NCI-H748 (cell line): ENCODE measurements around the gene ESRP2.

Source experiments
- DNase-seq: peaks from one replicate; lab custom pipeline; 2025; ENCODE audit not compliant: unreplicated experiment; lab: John Stamatoyannopoulos, UW

ESRP2 gene

DNA sequence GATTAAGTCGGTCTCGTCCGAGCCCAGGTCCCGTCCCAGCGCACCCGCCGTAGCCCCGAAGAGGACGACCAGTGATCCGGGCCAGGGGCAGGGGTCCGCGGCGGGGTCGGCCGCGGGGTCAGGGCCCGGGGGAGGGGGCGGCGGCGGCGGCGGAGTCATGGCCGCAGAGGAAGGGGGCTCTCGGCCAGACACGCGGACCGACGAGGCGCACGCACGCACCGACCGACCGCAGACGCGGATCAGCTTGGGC is at the start of gene ESRP2:
ESRP2 (minus strand) TSS at position 241 of the 250 bp plus-strand sequence; CDS start at position 159, 82 bp downstream.
- no peak for DNase-seq

DNA sequence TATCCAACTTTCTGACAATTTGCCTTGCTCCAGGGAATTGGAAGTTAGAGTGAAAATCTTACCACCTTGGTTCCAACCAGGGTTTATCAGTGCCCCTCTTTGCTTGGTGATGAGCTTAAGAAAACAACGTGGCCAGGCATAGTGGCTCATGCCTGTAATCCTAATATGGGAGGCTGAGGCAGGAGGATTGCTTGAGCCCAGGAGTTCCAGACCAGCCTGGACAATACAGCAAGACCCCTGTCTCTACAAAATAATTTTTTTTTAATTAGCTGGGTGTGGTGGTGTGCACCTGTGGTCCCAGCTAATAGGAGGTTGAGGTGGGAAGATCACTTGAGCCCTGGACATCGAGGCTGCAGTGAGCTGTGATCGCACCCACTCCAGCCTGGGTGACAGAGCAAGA is 49.8 kb upstream of the ESRP2 start:
- no peak for DNase-seq

DNA sequence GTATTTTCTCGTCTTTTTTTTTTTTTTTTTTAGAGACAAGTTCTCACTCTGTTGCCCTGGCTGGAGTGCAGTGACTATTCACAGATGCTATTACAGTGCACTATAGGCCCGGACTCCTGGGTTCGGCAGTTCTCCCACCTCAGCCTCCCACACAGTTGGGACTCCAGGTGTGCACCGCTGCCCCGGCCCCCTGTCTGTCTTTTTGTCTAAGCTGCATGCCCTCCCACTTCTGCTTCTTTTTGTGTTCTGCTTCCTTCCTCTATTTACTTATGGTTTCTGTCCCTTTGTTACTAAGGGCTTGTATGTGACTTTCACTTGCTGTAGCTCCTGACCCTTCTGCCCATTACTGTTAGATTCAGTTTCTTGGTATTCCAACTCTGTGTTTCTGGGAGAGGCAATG is 48.9 kb upstream of the ESRP2 start:
- DNase-seq, result no peak

DNA sequence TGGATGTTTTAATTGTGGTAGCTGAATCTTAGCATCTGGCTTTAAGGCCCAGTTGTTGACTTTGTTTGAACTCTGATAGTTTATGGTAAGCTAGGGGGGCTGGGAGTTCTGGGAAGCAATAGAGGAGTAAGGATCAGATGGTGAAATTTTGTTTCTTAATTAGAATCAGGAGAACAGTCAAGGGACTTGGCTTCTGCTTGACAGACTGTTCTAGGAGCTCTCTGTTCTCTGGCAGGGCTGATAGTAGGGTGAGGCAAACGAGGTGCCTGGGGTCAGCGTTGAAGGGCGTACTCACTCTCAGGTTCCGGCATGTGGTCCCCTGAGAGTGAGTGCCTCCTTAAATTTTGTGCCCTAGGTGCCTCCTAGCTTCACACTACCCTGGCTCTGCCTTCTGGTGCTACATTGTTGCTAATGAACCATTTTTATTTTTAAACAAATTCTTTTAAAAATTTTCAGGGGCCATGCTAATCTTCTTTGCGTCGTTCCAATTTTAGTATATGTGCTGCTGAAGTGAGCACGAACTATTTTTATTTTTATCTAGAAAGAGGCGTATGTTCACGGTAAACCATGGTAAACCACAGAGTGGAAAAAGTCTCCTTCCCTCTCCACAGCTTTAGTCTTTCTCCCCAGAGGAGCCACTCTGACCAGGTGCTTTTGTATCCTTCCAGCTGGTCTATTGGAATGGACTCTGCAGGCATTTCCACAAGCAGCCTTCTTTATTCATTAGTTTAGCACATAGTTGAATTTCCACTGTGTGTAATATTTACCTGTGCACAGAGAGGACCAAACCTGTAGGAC is 48.1 kb upstream of the ESRP2 start:
- no peak for DNase-seq

DNA sequence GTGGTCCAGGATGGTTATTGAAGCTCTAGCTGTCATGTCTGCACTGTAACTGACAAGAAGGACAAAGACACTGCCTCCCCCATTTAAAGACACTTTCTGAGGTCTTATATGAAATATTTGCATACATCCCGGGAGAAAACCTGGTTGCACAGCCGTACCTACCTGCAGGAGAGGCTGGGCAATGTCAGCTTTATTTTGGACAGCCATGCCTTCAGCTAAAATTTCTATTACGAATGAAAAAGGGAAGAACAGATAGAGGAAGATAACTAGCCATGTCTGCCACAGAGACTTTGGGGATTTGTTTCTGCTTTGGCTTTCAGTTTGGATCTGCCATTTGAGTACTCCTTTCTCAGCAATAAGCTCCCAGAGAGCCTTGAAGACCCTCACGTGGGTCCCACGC is 47.4 kb upstream of the ESRP2 start:
- DNase-seq, result no peak

DNA sequence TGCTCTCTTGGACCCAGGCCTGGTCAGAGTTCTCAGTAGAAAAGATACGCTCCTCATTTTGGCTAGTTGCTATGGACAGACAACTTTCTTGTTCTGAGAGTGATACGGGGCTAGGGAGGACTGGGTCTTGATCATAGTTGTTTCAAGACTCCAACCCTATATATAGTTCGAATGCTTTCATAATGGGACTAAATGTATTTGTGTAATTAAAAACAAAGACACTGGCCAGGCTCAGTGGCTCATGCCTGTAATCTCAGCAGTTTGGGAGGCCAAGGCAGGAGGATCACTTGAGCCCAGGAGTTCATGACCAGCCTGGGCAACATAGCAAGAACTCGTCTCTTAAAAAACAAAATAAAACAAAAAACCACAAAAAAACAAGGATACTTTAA is 46.1 kb upstream of the ESRP2 start:
- DNase-seq, result no peak

DNA sequence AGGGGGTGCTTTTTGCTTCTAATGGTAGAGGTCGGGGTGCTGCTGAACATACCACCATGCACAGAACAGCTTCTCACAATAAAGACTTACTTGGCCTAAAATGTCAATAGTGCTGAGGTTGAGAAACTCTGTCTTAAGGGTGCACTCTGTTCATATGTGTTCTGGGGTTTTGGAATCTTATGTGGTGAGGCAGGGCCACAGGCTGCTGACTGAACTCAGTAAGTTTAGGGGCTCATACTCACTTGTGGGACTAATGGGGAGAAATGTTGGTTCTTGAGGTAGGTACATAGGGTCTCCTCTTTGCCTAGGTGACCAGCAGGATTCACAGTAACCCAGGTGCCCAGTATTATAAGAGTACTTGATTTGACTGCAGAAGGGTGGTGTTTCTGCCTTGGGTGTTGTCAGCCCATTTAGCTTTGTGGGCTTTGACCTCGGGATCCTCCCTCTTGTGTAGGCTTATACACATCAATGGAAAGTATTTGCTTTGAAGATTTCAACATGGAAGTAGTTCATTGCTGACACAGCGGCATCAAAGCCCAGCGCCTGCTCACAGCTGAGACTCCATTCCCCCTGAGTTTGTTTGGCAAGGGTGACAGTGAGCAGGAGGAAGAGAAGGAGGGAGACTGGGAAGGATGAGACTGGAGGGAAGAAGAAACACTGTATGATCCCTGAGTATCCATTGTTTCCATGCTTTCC is 45.6 kb upstream of the ESRP2 start:
- DNase-seq, result no peak

DNA sequence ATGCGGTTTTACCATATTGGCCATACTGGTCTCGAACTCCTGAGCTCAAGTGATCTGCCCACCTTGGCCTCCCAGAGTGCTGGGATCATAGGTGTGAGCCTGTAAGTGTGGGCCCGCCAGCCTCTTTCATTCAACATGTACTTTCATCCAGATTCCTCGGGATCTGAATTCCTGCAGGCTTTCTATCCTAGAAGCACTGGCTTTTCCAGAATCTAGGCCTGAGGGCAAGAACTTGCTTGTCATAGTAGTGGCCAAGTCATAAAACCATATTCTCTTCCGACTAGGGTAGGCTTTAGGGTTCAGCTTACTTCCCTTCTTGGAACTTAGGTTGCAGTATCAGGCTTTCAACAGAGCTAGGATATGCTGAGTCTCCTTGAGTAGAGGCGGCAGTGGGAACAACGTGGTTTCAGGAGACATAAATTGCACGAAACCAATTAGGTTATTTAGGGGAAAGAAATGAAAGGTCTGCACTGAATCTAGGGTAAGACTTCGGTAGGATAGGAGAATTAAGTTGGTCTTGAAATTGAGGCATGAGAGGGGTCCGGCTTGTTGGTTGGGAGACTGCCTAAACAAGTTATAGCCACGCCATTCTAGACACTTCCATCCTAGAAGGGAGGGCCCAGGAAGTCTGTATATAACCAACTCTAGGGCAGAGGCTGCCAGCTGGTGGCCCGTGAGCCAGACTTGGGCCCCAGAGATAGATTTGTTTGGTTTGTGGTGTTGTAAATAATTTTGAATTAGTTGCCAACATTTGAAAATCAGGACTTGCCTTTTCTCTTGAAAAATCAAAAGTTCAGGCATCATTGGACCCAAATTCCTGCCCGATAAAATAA is 44.0 kb upstream of the ESRP2 start:
- no peak for DNase-seq

DNA sequence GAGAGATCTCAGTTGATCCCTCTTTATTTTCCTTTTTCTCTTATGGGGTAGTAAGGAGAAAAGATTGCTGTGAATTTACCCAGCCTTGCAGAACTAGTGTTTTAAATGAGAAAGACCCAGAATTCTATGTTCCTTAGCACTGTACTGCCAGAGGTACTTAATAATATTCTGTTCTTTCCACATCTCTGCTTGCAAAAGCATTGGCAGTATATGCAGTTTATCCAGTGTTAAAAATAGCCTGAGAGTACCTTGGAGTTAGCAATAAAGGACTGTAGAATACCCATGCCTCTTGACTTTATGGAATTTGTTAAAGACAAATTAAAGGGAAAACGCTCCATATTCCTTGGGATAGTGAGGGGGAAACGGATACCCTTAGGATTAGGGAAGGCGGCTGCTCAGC is 40.3 kb upstream of the ESRP2 start:
- no peak for DNase-seq

DNA sequence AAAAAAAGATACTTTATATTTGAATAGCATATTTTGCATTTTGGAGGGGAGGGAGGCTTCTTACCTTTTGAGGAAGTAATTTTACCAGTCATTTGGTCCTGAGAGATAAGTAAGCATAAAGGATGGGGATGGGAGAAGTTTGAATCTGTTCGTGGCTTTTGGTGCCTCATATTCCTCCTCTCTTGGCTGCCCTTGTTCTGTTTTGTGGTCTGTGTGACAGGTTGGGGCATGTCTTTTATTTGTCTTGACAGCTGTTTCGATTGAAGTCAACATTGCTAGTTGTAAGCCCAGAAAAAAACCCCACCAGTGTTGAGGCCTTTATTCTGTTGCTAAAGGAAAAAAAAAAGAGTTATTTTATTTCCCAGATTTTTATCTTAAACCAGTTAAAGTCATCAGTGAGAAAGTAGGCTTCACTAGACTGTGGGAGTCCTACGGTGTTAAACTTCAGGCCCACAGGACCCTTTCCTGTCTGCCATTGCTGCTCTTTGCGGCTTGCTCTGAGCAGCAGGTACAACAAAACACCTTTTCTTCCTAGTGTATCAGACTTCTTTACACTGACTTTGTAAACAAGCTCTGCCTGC is 39.8 kb upstream of the ESRP2 start:
- DNase-seq, result peak; percentile 52

DNA sequence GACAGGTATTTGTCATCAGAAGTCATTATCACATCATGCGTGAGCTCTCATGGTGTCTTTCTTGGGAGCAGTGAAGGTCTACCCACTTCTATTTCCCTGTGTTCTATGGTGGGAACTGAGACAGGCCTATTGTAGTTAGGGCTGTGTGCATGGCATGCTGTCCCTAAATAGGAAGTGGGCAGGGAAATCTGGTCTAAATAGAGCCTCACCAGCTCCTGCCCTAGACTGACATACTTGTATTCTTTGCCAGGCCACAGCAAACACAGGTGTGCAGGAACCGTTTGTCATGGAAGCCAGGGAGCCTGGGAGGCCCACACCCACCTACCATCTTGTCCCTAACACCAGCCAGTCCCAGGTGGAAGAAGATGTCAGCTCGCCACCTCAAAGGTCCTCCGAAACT is 38.5 kb upstream of the ESRP2 start:
- no peak for DNase-seq

DNA sequence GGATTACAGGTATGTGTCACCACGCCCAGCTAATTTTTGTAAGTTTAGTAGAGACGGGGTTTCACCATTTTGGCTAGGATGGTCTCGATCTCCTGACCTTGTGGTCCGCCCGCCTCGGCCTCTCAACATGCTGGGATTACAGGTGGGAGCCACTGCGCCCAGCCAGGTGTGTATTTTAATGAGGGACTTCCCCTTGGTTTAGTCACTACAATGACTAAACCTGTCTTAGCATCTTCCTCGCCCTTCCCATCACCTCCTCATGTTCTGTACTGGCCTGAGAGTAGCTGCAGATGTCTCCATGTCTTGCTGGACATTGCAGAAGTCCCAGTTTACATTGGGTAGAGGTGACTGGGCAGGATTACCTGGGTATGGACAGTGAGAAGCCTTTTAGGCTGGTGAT is 38.0 kb upstream of the ESRP2 start:
- DNase-seq, result no peak

DNA sequence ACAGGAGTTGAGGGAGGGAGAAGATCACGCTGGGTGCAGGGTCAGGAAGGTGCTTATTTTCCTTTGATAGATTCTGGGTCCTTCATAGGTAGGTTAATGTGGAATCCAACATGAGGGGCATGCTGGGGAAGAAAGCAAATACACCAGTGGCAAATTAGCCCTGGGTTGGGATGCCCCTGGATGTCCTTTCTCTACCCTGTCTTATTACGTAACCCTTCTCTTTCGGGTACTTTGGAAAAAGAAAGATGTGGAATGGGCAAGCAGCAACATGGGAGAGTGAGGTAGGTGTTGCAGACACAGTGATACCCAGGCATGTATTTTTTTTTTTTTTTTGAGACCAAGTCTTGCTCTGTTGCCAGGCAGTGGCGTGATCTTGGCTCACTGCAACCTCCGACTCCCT is 37.5 kb upstream of the ESRP2 start:
- no peak for DNase-seq

DNA sequence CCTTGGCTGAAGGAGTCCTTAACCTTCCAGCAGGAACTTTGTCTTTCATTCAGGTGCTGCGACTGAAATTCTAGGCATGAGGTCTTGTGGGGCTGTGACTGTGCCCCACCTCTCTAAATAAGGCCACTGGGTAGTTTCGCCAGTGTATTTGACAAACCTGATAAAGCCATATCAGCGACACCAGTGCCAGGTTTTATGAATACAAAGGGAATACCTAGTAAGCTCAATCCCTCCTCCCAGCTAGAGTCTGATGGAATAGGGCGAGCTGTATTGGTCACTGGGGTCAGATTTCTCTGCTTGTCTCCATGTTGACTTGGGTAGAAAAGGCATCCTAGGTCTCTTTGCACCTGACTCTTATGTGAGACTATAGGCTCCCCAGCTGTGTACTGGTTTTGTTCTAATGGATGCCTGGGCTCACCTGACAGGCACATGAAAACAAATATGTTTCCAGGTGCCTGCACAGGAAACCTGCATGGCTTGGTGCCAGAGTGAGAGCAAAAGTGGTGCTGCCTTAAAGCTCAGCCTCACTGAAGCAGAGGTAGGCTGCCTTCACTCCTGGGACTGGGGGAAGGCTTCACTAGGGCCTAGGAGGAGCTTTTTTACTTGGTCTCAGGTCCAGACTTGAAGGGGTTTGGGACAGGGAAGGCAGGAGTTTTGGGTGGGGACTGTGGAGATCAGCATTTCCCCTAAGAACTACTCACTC is 36.7 kb upstream of the ESRP2 start:
- DNase-seq, result peak; percentile 38

DNA sequence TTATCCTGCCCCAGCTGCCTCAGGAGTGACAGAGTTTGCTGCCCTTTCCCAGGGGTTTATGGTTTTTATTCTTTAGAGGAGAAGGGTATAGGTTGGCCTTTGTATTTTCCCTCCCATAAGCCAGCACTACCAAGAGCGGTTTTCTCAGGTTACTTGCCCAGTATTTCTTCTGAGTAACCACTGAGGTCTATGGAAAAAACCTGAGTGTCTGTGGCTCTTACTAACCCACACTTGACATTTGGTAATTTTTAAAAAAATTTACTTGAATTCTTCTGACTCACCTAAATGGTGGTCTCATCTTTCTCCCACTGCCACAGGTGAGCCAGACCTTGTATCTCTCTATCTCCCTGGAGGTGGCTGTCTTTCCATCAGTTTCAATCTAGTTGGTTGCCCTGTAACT is 34.4 kb upstream of the ESRP2 start:
- DNase-seq, result no peak

DNA sequence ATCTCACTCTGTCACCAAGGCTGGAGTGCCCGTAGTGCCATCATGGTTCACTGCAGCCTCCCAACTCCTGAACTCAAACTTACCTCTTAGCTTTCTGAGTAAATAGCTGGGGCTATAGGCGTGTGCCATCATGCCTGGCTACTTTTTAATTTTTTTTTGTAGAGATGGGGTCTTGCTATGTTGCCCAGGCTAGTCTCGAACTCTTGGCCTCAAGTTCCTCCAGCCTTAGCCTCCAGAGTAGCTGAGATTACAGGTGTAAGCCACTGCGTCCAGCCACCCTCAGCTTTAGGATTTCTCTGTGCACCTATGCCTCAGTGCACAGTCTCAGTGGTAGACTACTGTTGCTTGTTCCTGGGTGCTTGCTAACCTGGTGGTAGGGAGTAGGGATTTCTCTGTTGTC is 33.9 kb upstream of the ESRP2 start:
- DNase-seq, result no peak

DNA sequence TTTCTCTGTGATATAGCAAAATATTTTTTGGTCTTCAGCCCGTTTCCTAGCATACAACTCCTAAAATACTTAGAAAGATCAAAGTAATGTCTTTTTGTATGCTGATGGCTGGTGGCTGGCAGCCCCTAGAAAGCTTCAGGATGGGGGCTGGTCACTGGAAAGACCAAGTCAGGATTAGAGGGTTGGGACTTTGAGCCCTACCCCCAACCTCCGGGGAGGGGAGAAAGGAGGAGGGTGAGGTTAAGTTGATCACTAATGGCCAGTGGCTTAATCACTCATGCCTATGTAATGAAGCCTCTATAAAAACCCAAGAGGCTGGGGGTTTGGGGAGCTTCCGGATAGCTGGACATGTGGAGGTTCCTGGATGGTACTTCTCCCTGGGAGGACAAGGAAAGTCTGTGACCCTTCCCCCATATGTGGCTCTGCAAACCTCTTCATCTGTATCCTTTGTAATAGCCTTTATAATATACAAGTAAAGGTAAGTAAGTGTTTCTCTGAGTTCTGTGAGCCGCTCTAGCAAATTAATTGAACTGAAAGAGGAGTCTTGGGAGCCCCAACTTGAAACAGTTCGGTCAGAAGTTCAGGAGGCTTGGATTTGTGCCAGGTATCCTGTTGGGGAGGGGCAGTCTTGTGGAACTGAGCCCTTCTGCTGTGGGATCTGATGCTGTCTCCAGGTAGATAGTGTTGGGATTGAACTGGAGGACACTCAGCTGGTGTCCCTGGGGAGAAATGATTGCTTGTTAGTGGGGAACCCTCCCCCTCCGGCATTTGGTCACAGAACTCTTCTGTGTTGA is 31.9 kb upstream of the ESRP2 start:
- no peak for DNase-seq

DNA sequence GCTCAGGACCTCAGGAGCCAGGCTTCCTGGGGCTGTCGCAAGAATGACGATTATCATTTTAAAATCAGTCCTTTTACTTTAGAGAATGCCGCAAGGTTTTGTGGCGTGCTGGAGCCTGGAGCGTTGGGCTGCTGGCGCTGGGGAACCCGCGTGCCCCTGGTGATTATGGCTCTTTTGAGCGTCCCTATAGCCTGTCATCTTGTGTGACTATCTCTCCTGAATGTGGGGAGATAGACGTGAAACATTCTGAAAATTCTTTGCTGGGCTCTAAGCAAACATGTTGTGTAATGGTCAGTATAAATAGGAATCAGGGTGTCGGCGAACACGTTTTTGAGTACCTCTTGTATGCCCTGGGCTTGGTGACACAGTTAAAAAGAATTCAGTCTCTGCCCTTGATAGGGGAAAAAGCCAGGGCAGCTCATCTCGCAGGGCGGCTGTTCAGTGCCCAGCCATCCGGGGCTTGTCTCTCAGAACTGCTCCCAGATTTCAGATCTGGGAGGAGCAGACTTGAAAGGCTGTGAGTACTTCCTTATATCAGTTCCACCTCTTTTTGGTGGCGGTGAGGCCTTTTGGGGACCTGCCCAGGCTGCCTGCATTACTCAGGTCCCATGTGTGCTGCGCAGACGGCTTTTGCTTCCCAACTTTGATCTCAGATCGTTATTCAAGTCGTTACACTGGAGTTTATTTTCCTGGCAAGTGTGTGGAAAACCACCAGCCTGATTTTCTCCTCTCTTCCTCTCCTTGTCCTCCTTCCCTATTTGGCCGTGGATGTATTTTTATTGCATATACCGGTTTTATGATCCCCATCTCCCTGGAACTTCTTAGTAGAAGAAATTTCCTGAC is 29.4 kb upstream of the ESRP2 start:
- DNase-seq, result peak; percentile 34
